ENCODE results near the gene MNT. TPM values are rescaled to one million over a fixed set of nuclear protein-coding genes. Genes with fewer than 3 reads are reported as not detected.

MNT gene
- total and polyA plus RNA-seq, 2 of the 8 experiments (the other 6 are each of a cell fraction or from before 2014, with no cell fraction given): 5.0 to 17.3 TPM

- Histone ChIP-seq H3K23me2 (ENCODE audit: low read depth, low read length) (0 out of 2 replicates have a peak, but pooled peaks cover 3% of the 10 kb centered on the region), H3K23ac (ENCODE audit: insufficient read length) (no peak overlapping the region), H2BK120ac (replicated peaks; ENCODE audit: low read depth, low read length) (no peak overlapping the region), H3K18ac (ENCODE audit: extremely low read depth, low read length) (no peak overlapping the region), H2BK12ac (ENCODE audit: low read depth, low read length) (no peak overlapping the region), H2BK15ac (ENCODE audit: low read length) (no peak overlapping the region), H4K8ac (ENCODE audit: extremely low read depth, insufficient read depth, low read length) (no peak overlapping the region), H3K4me3 (ENCODE audit: extremely low read depth in 1 of 4, insufficient read depth in 2 of 4, low read depth in 3 of 4, low read length in 4 of 4) (no peak overlapping the region), H3K14ac (ENCODE audit: insufficient read length) (no peak overlapping the region), H3K4ac (replicated peaks; ENCODE audit: insufficient read length, low read depth, low read length) (no peak overlapping the region), H4K5ac (ENCODE audit: insufficient read length, low read depth, low read length) (no peak overlapping the region), H3K4me1 (replicated peaks in 1 of 4; ENCODE audit: control insufficient read depth in 3 of 4, insufficient read depth in 4 of 4, low read length in 3 of 4) (no peaks in the 10 kb centered on the region), H2BK20ac (ENCODE audit: low read length) (no peak overlapping the region), H3K9ac (replicated peaks in 1 of 4; ENCODE audit: extremely low read depth in 1 of 4, low read depth in 3 of 4, low read length in 3 of 4) (no peak overlapping the region), H2AFZ (ENCODE audit: low read length) (no peak overlapping the region), H3K27ac (ENCODE audit: low read depth, low read length) (no peak overlapping the region), H3K27me3 (replicated peaks in 1 of 4; ENCODE audit: control insufficient read depth in 3 of 4, extremely low read depth in 1 of 4, insufficient read depth in 3 of 4, low read length in 3 of 4) (no peaks in the 10 kb centered on the region), H3K9me3 (ENCODE audit: insufficient read depth in 2 of 2, low read depth in 1 of 2, low read length in 1 of 2) (no peaks in the 10 kb centered on the region), H3K36me3 (ENCODE audit: control insufficient read depth in 2 of 4, insufficient read depth in 4 of 4, low read length in 3 of 4) (peaks cover 4 to 23% (median 13%) of the 10 kb centered on the region in 4 experiments; a peak in 5 of 8 replicates), H4K20me1 (replicated peaks in 1 of 2; ENCODE audit: control insufficient read depth in 1 of 2, insufficient read depth in 2 of 2, low read length in 2 of 2) (peaks cover 5% of the 10 kb centered on the region in 2 experiments), H3K79me1 (ENCODE audit: low read depth, low read length) (0 out of 2 replicates have a peak, but pooled peaks cover 3% of the 10 kb centered on the region), H2BK5ac (ENCODE audit: low read depth, low read length) (no peak overlapping the region), H2AK5ac (ENCODE audit: low read depth, low read length) (no peak overlapping the region; the same call in 1 of the 2 replicates), H3K4me2 (ENCODE audit: insufficient read depth in 1 of 2, low read depth in 2 of 2, low read length in 2 of 2) (no peak overlapping the region), H4K91ac (replicated peaks; ENCODE audit: insufficient read length, low read length) (no peak overlapping the region), H3K79me2 (ENCODE audit: control insufficient read depth in 1 of 2, insufficient read depth in 2 of 2, low read length in 2 of 2) (no peaks in the 10 kb centered on the region), H3K56ac (replicated peaks; ENCODE audit: insufficient read length, low read depth, low read length) (no peak overlapping the region)
- no peak for DNase-seq (ENCODE audit: low read depth in 1 of 2, low spot score in 2 of 2)
- FAIRE-seq: no peak
- ChIA-PET CTCF (ENCODE audit: partially characterized antibody) (interaction anchor here (1.0 to 8.8 kb wide), 6 partner anchors 12 to 45 kb away, joined by 3 to 216 read pairs (median 17); partner anchors contain the start of gene MNT), POLR2A (ENCODE audit: partially characterized antibody) (interaction anchor here (1.2 to 2.2 kb wide), 2 partner anchors 12 to 13 kb away, joined by 4 to 7 read pairs; no protein-coding TSS in a partner anchor)
- 96% methylated on average over 22 of the region's 22 CpGs; no CpG with 5 or more reads in 1 of the 2 experiments for WGBS, 2 experiments (ENCODE audit: extremely low coverage in 1 of 2, insufficient coverage in 1 of 2, insufficient read length in 1 of 2, insufficient replicate concordance in 2 of 2, low coverage in 1 of 2, low lambda C conversion rate in 2 of 2, missing lambda C conversion rate in 1 of 2)
- TF ChIP-seq YY1 (IDR thresholded peaks at IDR 0.05; ENCODE audit: low read depth, low read length): no peak
- TF ChIP-seq CTCF (IDR thresholded peaks at IDR 0.05; ENCODE audit: control extremely low read depth in 1 of 3, insufficient read depth in 1 of 3, low read depth in 1 of 3, low read length in 3 of 3): no peak
- no peak for TF ChIP-seq ATF3 (IDR thresholded peaks at IDR 0.05; ENCODE audit: insufficient read depth, low read depth, low read length)
- no peak for TF ChIP-seq KDM5A (IDR thresholded peaks at IDR 0.05; ENCODE audit: low read length)
- TF ChIP-seq SIN3A (conservative IDR thresholded peaks at IDR 0.05 in 1 of 2, IDR thresholded peaks at IDR 0.05 in 1 of 2; ENCODE audit: low read depth in 1 of 2, low read length in 2 of 2): no peak
- no peak for TF ChIP-seq BACH1 (IDR thresholded peaks at IDR 0.05; ENCODE audit: low read length)
- TF ChIP-seq KDM1A (IDR thresholded peaks at IDR 0.05; ENCODE audit: borderline replicate concordance, low read length): no peak
- no peak for TF ChIP-seq MAX (IDR thresholded peaks at IDR 0.05)
Observed at GRCh38 chr17:2414446-2415064, 13.7 kb upstream of the MNT start.
